ENCODE measurements around the gene CRYBB2.
"Not testable (repeated sequence)": the region's sequence is repeated elsewhere in the genome, so short reads cannot be mapped to it uniquely, and the experiment has no call there.

The CRYBB2 gene

GRCh38 chr22:25280118-25280517 lies 60.7 kb downstream of the CRYBB2 start:
- not testable (repeated sequence) for H3K9me3 ChIP-seq (ENCODE audit: control insufficient read depth, low read length); H3K27ac ChIP-seq (ENCODE audit: low read depth, low read length, severe bottlenecking); H3K4me1 ChIP-seq (ENCODE audit: control insufficient read depth, insufficient read depth, low read length, poor library complexity, severe bottlenecking); H3K4me3 ChIP-seq (ENCODE audit: extremely low read depth, insufficient read depth, low read length, poor library complexity, severe bottlenecking); H3K36me3 ChIP-seq (ENCODE audit: control insufficient read depth, insufficient read depth, low read length)
- 88 to 100% methylated on average over 2 of the region's 2 CpGs for WGBS, 2 experiments (ENCODE audit: insufficient coverage in 2 of 2)
